Measurements from ENCODE around the gene PRKCH. TPM values are rescaled to one million over a fixed set of nuclear protein-coding genes. Genes with fewer than 3 reads are reported as not detected.
A peak's percentile ranks its signal among the peaks of the same experiment; 100 is the strongest.

PRKCH gene
- total RNA-seq, 1 experiment from 2014 or later: 5.0 TPM

- DNase-seq (ENCODE audit: low spot score): no peak
These were observed 44.4 kb downstream of the PRKCH start for GRCh38 chr14:61365667-61366212.

- no peak for DNase-seq (ENCODE audit: low spot score)
These were observed 46.8 kb downstream of the PRKCH start for GRCh38 chr14:61368114-61368710.

GRCh38 chr14:61368781-61369453 lies 47.5 kb downstream of the PRKCH start:
- no peak for DNase-seq (ENCODE audit: low spot score)

DNA sequence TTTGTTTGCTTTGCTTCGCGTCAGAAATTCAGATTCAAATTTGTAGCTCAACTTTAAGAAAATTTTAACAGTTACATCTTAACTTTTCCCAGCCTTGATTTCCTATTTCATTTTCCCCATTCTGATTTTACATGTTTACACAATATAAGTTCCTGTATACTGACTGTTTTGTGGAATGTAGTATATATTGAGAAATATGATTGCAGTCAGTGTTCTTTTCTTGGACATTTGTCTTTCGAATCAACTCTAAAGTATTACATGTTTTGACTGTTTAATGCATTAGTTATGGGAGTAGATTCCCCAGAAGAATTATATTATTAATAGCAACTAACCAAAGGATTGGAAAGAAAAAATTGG lies 48.1 kb downstream of the PRKCH start:
- no peak for DNase-seq (ENCODE audit: low spot score)

DNA sequence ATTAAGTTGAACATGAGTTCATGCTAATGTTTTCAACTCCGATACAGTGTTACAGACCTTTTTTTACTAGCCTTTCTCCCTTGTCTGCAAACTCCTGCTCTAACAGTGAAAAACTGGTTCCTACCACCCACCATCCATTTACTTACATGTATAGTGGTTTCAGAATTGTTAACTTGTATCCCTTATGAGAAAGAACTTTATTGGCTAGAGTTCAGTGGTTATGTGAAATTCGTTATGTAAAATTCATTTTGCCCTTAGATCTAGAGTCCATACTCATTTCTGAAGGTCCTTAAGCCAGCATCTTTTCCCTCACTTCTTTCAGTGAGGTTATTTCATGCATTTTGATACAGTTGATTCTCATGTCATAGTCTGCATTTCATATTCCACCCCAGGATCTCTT lies 51.0 kb downstream of the PRKCH start:
- no peak for DNase-seq (ENCODE audit: low spot score)

DNA sequence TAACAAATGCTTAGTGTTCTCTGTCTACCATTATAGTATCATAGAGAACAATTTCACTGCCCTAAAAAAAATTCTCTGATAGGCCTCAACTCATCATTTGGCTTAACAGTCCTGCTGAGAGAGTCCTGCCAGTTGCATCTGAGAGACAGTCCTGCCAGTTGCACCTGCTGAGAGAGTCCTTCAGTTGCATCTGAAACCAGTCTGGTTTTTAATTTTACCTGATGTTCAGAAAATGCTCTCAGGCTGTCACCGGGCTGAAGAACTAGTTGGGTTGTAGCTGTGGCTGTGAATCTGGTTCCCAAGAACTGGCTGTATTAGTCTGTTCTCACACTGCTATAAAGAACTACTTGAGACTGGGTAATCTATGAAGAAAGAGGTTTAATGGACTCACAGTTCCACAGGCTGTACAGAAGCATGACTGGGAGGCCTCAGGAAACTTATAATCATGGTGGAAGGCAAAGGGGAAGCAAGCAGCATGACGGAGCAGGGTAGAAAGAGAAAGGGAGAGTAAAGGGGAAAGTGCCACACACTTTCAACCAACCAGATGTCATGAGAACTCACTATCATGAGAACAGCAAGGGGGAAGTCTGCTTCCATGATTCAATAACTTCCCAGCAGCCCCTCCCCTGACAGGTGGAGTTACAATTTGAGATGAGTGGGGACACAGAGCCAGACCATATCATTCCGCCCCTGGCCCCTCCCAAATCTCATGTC lies 51.6 kb downstream of the PRKCH start:
- no peak for DNase-seq (ENCODE audit: low spot score)

GRCh38 chr14:61374284-61374683 lies 52.9 kb downstream of the PRKCH start:
- no peak for DNase-seq (ENCODE audit: low spot score)

DNA sequence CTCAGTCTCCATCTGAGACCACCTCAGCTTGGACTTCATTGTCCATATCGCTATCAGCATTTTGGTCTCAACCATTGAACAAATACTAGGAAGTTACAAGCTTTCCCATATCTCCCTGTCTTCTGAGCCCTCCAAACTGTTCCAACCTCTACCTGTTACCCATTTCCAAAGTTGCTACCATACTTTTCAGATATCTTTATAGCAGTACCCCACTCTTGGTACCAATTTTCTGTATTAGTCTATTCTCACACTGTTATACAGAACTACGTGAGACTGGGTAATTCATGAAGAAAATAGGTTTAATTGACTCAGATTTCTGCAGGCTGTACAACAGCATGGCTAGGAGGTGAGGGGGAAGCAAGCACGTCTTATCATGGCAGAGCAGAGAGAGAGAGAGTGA lies 53.8 kb downstream of the PRKCH start:
- DNase-seq (ENCODE audit: low spot score): no peak

GRCh38 chr14:61376314-61376713 lies 54.9 kb downstream of the PRKCH start:
- no peak for DNase-seq (ENCODE audit: low spot score)

- no peak for DNase-seq (ENCODE audit: low spot score)
These were observed 56.4 kb downstream of the PRKCH start for GRCh38 chr14:61377749-61378148.

GRCh38 chr14:61379639-61380184 lies 58.3 kb downstream of the PRKCH start:
- no peak for DNase-seq (ENCODE audit: low spot score)

- DNase-seq (ENCODE audit: low spot score): no peak
These were observed 59.6 kb downstream of the PRKCH start for GRCh38 chr14:61380984-61381383.

DNA sequence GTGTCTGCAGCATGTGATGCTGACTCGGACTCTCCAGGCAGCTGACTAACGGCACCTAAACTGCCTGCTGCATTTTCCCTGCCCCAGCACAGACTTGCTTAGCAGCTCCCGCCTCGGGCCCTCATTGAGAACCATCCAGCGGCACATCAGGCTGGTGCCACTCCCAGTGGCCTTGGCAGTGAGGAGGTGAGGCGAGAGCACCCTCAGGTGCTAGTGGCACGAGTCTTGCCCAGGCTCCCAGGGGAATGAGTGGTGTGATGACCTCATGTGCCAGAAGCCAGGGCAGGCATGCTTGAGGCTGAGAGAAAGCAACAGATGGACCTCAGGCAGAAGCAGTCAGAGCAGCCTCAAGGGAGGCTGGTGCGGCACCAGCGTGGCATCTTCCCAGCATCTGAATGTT lies 60.2 kb downstream of the PRKCH start:
- no peak for DNase-seq (ENCODE audit: low spot score)

DNA sequence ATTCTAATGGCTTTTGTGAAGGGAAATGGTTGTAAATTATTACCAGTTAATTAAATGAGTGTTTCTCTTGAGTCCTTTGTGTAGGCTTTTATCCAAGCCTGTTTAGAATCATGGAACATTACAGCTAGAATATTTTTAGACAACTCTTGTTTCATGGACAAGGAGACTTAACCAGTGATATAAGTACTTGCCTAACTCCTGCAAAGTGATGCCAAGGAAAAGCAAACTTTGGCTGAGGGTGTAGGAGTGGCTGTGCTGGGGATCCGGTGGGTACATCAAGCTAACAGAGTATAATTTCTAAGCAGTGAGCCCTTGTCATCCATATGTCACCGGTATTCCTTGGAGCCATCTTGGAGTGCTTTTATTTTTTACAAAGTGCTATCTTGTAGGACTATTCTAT lies 61.5 kb downstream of the PRKCH start:
- DNase-seq (ENCODE audit: low spot score): no peak

DNA sequence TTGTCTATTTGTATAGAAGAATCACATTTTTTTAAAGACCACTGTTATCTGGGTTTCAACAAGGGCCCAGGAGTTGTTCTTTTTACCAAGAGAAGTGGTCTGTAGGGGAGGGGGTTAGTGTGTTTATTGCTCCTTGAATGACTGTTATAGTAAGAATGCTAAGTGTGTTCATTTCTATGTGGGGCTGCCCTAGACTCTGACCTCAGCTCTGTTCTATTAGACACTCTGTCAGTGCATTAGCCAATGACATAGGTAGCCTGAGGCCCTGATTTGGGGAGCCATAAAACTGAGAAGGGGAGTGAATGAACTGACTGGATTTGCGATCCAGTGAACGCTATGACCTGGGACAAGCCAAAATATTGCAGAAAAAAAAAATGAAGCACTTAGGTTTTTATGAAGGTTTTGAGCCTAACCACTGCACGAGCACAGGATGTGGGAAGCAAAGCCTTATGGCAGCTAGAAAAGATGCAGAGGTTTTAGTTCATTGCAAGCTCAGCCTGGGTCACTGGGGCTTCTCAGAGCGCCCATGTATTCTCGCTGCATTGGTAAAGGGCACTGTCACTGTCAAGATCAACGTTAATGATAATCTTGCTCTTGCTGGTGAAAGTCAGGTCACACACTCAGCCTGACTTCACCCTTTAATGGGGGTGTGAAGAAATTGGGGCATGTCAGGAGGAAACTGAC lies 63.8 kb downstream of the PRKCH start:
- no peak for DNase-seq (ENCODE audit: low spot score)

DNA sequence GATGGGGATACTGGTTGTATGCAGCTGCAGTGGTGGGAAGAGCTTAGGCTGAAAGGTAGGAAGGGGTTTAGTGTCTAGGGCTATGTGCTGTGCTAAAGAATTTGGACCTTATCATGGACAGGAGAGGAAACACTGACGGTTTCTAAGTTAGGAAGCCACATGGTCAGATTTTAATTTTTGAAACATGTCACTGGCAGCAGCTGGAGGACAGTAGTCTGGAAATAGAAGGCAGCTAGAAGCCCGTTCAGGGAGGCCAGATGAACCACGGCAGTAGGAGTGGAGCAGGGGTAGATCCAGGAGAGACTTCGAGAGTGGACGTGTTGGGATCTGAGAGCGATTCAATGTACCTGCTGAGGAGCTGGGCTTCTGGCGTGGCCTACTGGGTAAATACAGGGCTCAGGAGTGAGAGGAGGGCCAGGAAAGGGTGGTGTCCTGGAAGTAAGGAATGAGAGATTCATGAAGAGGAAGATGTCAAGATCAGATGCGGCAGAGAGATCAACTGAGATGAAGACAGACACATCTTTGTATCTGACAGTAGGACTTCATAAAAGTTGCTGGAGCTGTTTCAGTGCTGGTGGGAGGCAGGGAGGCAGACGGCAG lies 64.9 kb downstream of the PRKCH start:
- no peak for DNase-seq (ENCODE audit: low spot score)

DNA sequence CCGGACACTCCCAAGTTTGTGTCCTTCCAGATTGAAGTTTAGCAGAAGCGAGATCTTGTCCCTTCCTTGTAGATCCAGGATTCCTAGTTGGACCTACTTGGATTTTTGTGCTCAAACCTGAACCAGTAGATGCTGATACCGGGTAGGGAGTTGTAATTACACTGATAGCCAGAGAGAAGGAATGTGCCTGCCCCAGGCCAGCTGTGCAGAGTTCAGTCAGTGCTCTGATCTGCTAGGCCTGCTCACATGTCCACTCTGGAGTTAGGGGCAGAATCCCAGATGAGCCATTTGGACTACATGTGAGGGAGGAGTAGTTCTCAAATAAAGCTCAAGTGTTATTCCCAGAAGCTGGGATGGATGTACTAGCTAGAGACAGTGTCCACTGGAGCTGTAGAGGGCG lies 65.7 kb downstream of the PRKCH start:
- DNase-seq (ENCODE audit: low spot score): no peak

DNA sequence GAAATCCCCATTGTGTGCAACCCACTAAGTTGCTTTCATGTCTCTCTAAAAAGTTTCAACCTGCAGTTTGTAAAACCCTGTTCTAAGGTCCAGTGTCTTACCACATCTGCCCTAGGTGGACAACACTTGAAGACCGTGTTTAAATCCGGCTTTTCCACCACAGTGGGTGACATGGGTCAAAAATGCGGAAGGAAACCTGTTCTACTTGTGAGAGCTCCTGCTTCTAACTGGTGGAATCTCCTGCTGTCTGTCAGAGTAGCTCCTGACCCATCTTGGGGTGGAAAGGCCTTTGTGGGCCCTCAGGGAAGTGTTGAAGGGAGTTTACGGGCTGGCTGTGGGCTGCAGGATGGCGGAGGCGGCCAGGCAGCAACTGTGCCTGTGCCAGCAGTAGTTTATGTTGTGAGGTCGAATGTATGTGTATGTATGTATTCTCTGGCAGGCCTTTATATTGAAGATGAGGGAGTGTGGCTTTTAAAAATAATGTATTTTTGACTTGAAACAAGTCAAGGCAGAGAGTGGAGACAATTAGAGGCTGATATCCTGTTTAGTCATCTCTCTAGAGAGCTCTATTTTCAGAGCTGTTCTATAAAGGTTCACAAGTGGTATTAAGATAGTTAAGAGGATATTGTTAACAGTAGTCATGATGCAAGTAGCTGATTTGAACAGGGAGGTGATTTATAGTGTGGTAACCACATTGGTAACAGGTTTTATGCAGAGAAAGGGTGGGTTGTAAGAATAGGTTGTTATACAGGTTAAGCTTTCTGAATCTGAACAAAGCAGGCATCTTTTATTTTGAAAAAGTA lies 67.0 kb downstream of the PRKCH start:
- peak; percentile 21 for DNase-seq (ENCODE audit: low spot score)

- DNase-seq (ENCODE audit: low spot score): peak; percentile 11
These were observed 67.7 kb downstream of the PRKCH start for GRCh38 chr14:61388976-61389576.

DNA sequence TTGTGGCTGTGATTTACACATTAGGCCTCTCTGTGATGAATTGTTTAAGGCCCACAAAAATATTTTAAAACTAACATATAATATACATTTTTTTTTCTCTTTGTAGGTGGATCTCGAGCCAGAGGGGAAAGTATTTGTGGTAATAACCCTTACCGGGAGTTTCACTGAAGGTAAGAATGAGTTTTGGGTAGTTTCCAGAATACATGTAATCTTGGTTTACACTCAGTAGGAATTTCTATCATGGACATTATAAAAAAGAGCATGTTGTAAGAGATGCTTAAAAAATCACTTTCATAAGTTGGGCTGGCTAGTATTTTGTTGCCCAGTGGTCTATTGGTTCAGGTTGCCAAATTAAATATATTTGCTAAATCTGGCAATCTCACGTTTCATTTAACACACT lies 69.7 kb downstream of the PRKCH start:
- no peak for DNase-seq (ENCODE audit: low spot score)

Data from H4 (cell line).